Transverse colon (tissue), 4 donors: Measurements from ENCODE around the gene CCDC88C.

ENCODE experiments used
- EP300 ChIP-seq: sonication (generic); formaldehyde crosslinking; IDR thresholded peaks from one replicate; pipeline ENCODE4 v1.6.1; 2017; ENCODE audit warnings: antibody characterized with exemption, low read depth
- POLR2A ChIP-seq: fragments of 450-650 bp; IDR thresholded peaks from one replicate; pipeline ENCODE4 v1.6.1; 2016; ENCODE audit warnings: antibody characterized with exemption, mild to moderate bottlenecking, moderate library complexity
- POLR2AphosphoS5 ChIP-seq, 3 donors: sonication (generic); formaldehyde crosslinking; IDR thresholded peaks; one replicate each; pipeline ENCODE4 v1.6.1; 2016; ENCODE audit warnings: antibody characterized with exemption in 3 of 3
- TF ChIP-seq, protein P1 (sequence below), 5 experiments: fragments of 200-600 bp in 3 of 5; fragments of 450-650 bp in 2 of 5; sonication (generic) in 3 of 5; IDR thresholded peaks; 1 replicate in 2 of 5; 2 replicates in 3 of 5; pipeline ENCODE4 v1.5.1; 2016 to 2017; ENCODE audit warnings: antibody characterized with exemption in 5 of 5, inconsistent platforms in 3 of 5, mild to moderate bottlenecking in 2 of 5, moderate library complexity in 1 of 5

DNA sequence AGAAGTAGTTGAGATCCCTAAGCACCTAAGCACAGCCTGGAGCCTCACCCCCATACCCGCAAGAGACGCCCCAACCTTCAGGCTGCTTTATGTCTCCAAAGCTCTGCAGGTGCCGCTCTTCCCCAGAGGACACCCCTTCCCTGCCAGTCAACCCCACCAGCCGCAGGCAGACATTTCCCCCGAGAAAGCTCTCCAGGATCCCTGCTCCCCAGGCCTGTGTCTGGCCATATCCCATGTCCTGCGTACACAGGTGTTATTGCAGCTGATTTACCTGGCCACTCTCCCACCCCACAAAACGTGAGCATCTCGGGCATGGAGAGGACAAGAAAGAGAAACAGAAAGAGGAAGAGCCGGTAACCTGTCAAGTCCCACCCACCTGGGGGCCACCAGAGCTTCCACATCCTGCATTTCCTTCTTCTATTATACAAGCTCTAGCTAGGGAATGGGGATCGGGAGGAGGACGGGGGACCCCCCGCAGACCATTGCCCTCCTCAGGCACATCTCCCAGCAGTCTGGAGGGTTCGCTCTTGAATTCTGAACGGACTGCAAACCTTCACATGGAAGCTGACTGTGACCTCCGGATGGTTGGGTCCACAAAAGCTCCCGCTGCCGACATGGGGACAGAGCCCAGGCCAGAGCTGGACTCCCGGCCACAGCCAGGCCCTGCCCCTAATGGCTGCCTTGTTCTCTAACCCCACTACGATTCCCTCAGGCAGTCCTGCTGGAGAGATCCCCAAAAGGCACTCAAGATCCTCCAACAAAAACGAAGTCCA is 17.6 kb downstream of the CCDC88C start:
- TF ChIP-seq POLR2AphosphoS5 (IDR thresholded peaks at IDR 0.05) (peak in 2 of 3 donors; percentile 26 to 36), POLR2A (no peak), EP300 (no peak)
- TF ChIP-seq, protein P1, sequence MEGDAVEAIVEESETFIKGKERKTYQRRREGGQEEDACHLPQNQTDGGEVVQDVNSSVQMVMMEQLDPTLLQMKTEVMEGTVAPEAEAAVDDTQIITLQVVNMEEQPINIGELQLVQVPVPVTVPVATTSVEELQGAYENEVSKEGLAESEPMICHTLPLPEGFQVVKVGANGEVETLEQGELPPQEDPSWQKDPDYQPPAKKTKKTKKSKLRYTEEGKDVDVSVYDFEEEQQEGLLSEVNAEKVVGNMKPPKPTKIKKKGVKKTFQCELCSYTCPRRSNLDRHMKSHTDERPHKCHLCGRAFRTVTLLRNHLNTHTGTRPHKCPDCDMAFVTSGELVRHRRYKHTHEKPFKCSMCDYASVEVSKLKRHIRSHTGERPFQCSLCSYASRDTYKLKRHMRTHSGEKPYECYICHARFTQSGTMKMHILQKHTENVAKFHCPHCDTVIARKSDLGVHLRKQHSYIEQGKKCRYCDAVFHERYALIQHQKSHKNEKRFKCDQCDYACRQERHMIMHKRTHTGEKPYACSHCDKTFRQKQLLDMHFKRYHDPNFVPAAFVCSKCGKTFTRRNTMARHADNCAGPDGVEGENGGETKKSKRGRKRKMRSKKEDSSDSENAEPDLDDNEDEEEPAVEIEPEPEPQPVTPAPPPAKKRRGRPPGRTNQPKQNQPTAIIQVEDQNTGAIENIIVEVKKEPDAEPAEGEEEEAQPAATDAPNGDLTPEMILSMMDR (IDR thresholded peaks at IDR 0.05): peak in 1 of 5 experiments; percentile 10
